Activated CD4-positive, alpha-beta memory T cell treated with anti-CD3 and anti-CD28 coated beads for 36 hours (primary cell): ENCODE results near the gene ADRA2A. TPM values are rescaled to one million over a fixed set of nuclear protein-coding genes. Genes with fewer than 3 reads are reported as not detected.

Experiments
- CTCF ChIA-PET: fragments of 350-600 bp; sonication (Branson Sonifier 250); formaldehyde crosslinking; loops from one replicate; lab custom pipeline; 2021; ENCODE audit warnings: antibody characterized with exemption, inconsistent platforms; lab: Charles Lee
- POLR2A ChIA-PET: fragments of 350-600 bp; sonication (Branson Sonifier 250); formaldehyde crosslinking; loops from one replicate; lab custom pipeline; 2021; ENCODE audit warnings: antibody characterized with exemption; lab: Charles Lee
- DNase-seq: peaks from one replicate; pipeline ENCODE4 v3.0.0-alpha.2; 2020
- H3K27ac Mint-ChIP-seq: one replicate; pipeline ENCODE4 v1.8.0; 2021; ENCODE audit warnings: mixed read lengths
- H3K27me3 Mint-ChIP-seq: one replicate; pipeline ENCODE4 v1.8.0; 2021; ENCODE audit warnings: mixed read lengths
- H3K36me3 Mint-ChIP-seq: one replicate; pipeline ENCODE4 v1.8.0; 2021; ENCODE audit warnings: mixed read lengths
- H3K4me1 Mint-ChIP-seq: one replicate; pipeline ENCODE4 v1.8.0; 2021; ENCODE audit warnings: low read depth, mixed read lengths
- H3K4me3 Mint-ChIP-seq: one replicate; pipeline ENCODE4 v1.8.0; 2021; ENCODE audit warnings: mild to moderate bottlenecking, mixed read lengths
- H3K9me3 Mint-ChIP-seq: one replicate; pipeline ENCODE4 v1.8.0; 2021; ENCODE audit warnings: mixed read lengths
- intact Hi-C: fragments of 100-400 bp; cut with micrococcal nuclease; formaldehyde crosslinking; loops from one replicate; pipeline ENCODE4 v1.15.1; 2023
- total RNA-seq, 2 experiments: library from RNA; stranded (reverse); gene quantifications; one replicate each; pipeline ENCODE4 v1.2.3, GENCODE V29; 2021

The ADRA2A gene
- total RNA-seq, 2 experiments from 2014 or later, result not detected

DNA sequence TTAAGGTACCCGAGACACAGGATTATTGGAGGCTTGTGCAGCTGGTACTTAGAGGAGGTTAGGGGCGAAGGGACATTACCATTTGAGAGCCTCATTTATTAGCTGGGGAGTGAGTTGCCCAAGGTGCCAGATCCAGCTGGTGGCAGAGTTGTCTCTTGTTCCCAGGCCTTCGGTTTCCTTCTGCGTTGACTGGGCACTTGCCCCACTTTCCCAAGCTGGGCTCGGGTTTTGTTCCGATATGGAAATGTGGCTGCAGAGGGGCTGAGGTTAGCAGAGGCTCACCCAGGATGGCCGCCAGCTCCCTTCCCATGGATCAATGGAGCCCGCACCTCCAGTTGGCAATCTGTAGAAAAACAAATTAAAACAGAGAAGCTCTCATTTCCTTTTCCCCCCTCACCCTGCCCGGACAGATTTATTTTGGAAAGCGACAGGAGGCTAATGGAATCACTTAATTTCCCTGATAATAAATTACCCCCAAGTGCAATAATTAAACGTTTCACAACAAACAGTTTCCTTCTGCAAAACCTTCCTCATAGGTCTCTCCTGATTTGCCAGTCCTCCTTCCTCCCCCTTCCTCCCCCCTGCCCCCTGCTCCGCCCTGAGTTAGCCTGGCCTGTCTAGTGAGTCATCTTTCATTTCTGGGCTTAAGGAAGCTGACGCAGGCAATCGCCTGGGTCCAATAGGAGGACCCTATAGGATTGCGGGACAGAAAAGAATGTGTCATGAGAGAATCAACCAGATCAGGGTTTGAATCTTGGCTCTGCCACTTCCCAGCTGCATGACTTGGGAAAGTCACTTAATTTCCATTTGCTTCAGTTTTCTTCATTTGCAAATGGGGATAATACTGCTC, 51.7 kb downstream of the ADRA2A start:
- CTCF ChIA-PET, result no interaction called here
- no peaks in the 10 kb centered on the region for H3K9me3 Mint-ChIP-seq
- no peak for DNase-seq
- H3K27ac Mint-ChIP-seq, result no peak overlapping the region
- no peaks in the 10 kb centered on the region for H3K36me3 Mint-ChIP-seq
- intact Hi-C loops, result no loop called here
- peaks cover 10% of the 10 kb centered on the region for H3K27me3 Mint-ChIP-seq
- no peak overlapping the region for H3K4me3 Mint-ChIP-seq
- POLR2A ChIA-PET, result no interaction called here
- H3K4me1 Mint-ChIP-seq, result no peaks in the 10 kb centered on the region

DNA sequence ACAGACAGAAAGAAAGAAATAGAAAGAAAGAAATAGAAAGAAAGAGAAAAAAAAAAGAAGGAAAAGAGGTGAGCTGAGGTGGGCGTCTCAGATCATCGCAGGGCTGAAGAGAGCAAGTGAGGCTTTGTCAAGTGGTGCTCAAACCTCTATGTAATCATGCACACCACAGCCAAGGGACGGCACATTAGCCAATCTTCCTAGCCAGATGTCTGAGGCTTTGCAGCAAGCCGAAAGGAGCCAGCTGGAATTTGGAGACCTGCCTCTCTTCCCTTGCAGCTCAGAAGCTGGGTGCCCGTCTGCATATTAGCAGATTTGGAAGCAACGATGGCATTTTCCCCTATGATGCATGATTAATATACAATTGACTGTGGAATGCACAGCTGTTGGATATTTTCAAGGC, 52.5 kb downstream of the ADRA2A start:
- CTCF ChIA-PET, result no interaction called here
- no peak overlapping the region for H3K4me3 Mint-ChIP-seq
- H3K9me3 Mint-ChIP-seq, result no peaks in the 10 kb centered on the region
- POLR2A ChIA-PET, result no interaction called here
- DNase-seq, result no peak
- no peak overlapping the region for H3K27ac Mint-ChIP-seq
- H3K36me3 Mint-ChIP-seq, result no peaks in the 10 kb centered on the region
- intact Hi-C loops, result no loop called here
- H3K27me3 Mint-ChIP-seq, result peaks cover 12% of the 10 kb centered on the region
- H3K4me1 Mint-ChIP-seq, result no peaks in the 10 kb centered on the region

DNA sequence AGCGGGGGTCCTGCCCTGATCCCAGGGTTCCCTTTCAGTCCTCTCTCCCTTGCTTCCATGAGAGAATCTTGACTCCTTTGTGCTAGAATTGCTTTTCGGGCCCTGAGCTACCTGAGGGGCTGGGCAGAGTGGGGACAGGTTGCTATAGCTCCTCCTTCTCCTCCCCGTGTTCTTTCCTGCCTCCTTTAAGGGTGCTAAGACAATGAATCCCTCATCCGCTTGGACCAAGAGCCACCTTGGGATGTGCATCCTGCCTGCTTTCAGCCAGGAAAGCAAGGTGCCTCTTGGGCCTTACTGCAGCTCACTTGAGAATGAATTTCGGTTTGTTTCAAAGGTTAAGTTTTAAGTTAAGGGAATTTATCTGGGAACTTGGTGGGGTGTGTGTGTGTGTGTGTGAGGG, 53.6 kb downstream of the ADRA2A start:
- Mint-ChIP-seq H3K4me3 (no peak overlapping the region), H3K9me3 (no peaks in the 10 kb centered on the region), H3K4me1 (no peaks in the 10 kb centered on the region), H3K27ac (no peak overlapping the region), H3K36me3 (no peaks in the 10 kb centered on the region), H3K27me3 (peaks cover 17% of the 10 kb centered on the region)
- POLR2A ChIA-PET, result no interaction called here
- CTCF ChIA-PET, result no interaction called here
- DNase-seq, result no peak
- intact Hi-C loops, result no loop called here

Other genes with a start within 250 kb of the ADRA2A start
- gene PDCD4, start 205.1 kb upstream of the ADRA2A start, total RNA-seq, result 100 to 1,000 TPM; 123 to 141 TPM
- 10 to 100 TPM; 36.4 to 43.9 TPM for gene BBIP1, start 157.8 kb upstream of the ADRA2A start, total RNA-seq
- gene SHOC2, start 157.4 kb upstream of the ADRA2A start, total RNA-seq, result 10 to 100 TPM; 30.7 to 32.5 TPM